ENCODE measurements around the gene RPS19BP1.
"Not testable (repeated sequence)": the region's sequence is repeated elsewhere in the genome, so short reads cannot be mapped to it uniquely, and the experiment has no call there.

The RPS19BP1 gene

GRCh38 chr22:39527481-39527961 lies 5.0 kb downstream of the RPS19BP1 start:
- DNase-seq = no peak

- no peak for DNase-seq
Observed at GRCh38 chr22:39526736-39527171, 5.8 kb downstream of the RPS19BP1 start.

- no peak for DNase-seq
Observed at GRCh38 chr22:39525658-39525975, 6.9 kb downstream of the RPS19BP1 start.

GRCh38 chr22:39524753-39525657 lies 7.5 kb downstream of the RPS19BP1 start:
- DNase-seq = no peak

- DNase-seq = no peak
Observed at GRCh38 chr22:39524089-39524752, 8.3 kb downstream of the RPS19BP1 start.

- peak; percentile 61 for DNase-seq
Observed at GRCh38 chr22:39522567-39523300, 9.8 kb downstream of the RPS19BP1 start.

- not testable (repeated sequence) for DNase-seq
Observed at GRCh38 chr22:39522091-39522490, 10.5 kb downstream of the RPS19BP1 start.

GRCh38 chr22:39521106-39521885 lies 11.3 kb downstream of the RPS19BP1 start:
- not testable (repeated sequence) for DNase-seq

GRCh38 chr22:39520226-39521105 lies 12.1 kb downstream of the RPS19BP1 start, which contains the start of gene ATF4:
ATF4 (plus strand) TSS chr22:39520562; CDS start chr22:39521446, 884 bp downstream.
- peak; percentile 91 for DNase-seq

- DNase-seq = peak; percentile 97
Observed at GRCh38 chr22:39519681-39520225, 12.8 kb downstream of the RPS19BP1 start.

GRCh38 chr22:39518996-39519680 lies 13.4 kb downstream of the RPS19BP1 start:
- peak; percentile 57 for DNase-seq

GRCh38 chr22:39518144-39518786 lies 14.3 kb downstream of the RPS19BP1 start:
- DNase-seq = no peak

GRCh38 chr22:39517470-39517869 lies 15.1 kb downstream of the RPS19BP1 start:
- no peak for DNase-seq

GRCh38 chr22:39515266-39516050 lies 17.1 kb downstream of the RPS19BP1 start:
- no peak for DNase-seq

GRCh38 chr22:39514373-39514973 lies 18.1 kb downstream of the RPS19BP1 start:
- peak; percentile 65 for DNase-seq

GRCh38 chr22:39513791-39514190 lies 18.8 kb downstream of the RPS19BP1 start:
- no peak for DNase-seq

GRCh38 chr22:39512026-39512425 lies 20.5 kb downstream of the RPS19BP1 start:
- no peak for DNase-seq

- no peak for DNase-seq
Observed at GRCh38 chr22:39511226-39511625, 21.3 kb downstream of the RPS19BP1 start.
